OCI-LY3 (cell line): ENCODE data around the gene SSPN.
A peak's percentile ranks its signal among the peaks of the same experiment; 100 is the strongest.

Experiments
- H2AFZ ChIP-seq: fragments of 200-600, 300-600 bp; shearing (Covaris generic); 2 replicates; pipeline ENCODE4 v1.6.0; 2014; ENCODE audit warnings: antibody characterized with exemption, low read depth, low read length
- H3K27ac ChIP-seq: fragments of 200-600, 300-600 bp; sonication (generic); 2 replicates; pipeline ENCODE4 v1.5.1; 2014; ENCODE audit warnings: mild to moderate bottlenecking, low read length, moderate library complexity, mixed read lengths
- H3K27me3 ChIP-seq: fragments of 200-600, 300-600 bp; sonication (generic); 2 replicates; pipeline ENCODE4 v1.6.1; 2014; ENCODE audit warnings: low read depth, low read length, mixed read lengths
- H3K36me3 ChIP-seq: fragments of 200-600, 300-600 bp; sonication (generic); replicated peaks from 2 replicates; pipeline ENCODE3; 2014; ENCODE audit warnings: low read depth, low read length, mixed read lengths
- H3K4me1 ChIP-seq: fragments of 300-600, 200-600 bp; sonication (generic); 2 replicates; pipeline ENCODE4 v1.6.1; 2014; ENCODE audit warnings: low read length, mixed read lengths
- H3K4me2 ChIP-seq: fragments of 200-600, 300-600 bp; sonication (generic); 2 replicates; pipeline ENCODE4 v1.6.1; 2014; ENCODE audit warnings: low read length, mixed read lengths
- H3K4me3 ChIP-seq: fragments of 300-600, 200-600 bp; sonication (generic); 2 replicates; pipeline ENCODE4 v1.5.1; 2014; ENCODE audit warnings: antibody characterized with exemption, mild to moderate bottlenecking, low read length, moderate library complexity
- H3K79me2 ChIP-seq: fragments of 300-600, 200-600 bp; shearing (Covaris generic); 2 replicates; pipeline ENCODE4 v1.6.1; 2014; ENCODE audit warnings: mild to moderate bottlenecking, low read length, mixed read lengths
- H3K9ac ChIP-seq: fragments of 300-600, 200-600 bp; shearing (Covaris generic); 2 replicates; pipeline ENCODE4 v1.6.0; 2014; ENCODE audit warnings: mild to moderate bottlenecking, low read length, moderate library complexity
- H3K9me3 ChIP-seq: fragments of 200-600, 300-600 bp; shearing (Covaris generic); 2 replicates; pipeline ENCODE4 v1.6.1; 2014; ENCODE audit warnings: low read length, mixed read lengths; ENCODE audit not compliant: insufficient read depth
- H4K20me1 ChIP-seq: fragments of 200-600, 300-600 bp; sonication (generic); 2 replicates; pipeline ENCODE4 v1.6.1; 2016; ENCODE audit warnings: low read length, mixed read lengths; ENCODE audit not compliant: insufficient read depth
- EZH2phosphoT487 ChIP-seq: fragments of 200-600 bp; shearing (Covaris generic); IDR thresholded peaks from 2 replicates; pipeline ENCODE4 v1.6.1; 2018; ENCODE audit warnings: antibody characterized with exemption, mixed run types, low read depth
- TF ChIP-seq, protein P1 (sequence below): fragments of 200-600, 300-600 bp; sonication (generic); IDR thresholded peaks from 2 replicates; pipeline ENCODE4 v1.5.1; 2014; ENCODE audit warnings: antibody characterized with exemption, low read length, low read depth

SSPN gene, protein sequence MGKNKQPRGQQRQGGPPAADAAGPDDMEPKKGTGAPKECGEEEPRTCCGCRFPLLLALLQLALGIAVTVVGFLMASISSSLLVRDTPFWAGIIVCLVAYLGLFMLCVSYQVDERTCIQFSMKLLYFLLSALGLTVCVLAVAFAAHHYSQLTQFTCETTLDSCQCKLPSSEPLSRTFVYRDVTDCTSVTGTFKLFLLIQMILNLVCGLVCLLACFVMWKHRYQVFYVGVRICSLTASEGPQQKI

DNA sequence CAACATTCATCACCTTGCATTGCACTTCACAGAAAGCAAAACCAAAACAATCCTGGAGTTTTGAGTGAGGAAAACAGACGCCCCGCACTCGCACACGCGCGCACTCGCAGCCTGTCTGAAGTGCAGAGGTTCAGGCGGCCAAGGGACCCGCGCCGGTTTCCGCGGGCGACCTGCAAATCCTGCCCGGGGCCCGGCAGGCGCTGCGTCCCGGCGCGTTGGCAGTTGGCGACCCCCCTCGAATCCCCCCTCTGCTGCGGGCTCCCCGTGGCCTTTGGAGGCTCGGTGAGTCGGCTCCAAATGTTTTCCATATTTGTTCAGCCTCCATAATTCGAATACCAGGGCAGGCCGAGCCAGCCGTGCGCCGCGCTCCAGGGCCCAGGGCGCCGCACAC is at the start of gene SSPN:
TSS of gene SSPN (plus strand) at position 324 of the 391 bp plus-strand sequence. CDS start 100 bp downstream, outside the sequence.
- H2AFZ ChIP-seq = peak within 1 kb of the TSS; percentile 71
- TF ChIP-seq EZH2phosphoT487 = no peak
- TF ChIP-seq, protein P1, sequence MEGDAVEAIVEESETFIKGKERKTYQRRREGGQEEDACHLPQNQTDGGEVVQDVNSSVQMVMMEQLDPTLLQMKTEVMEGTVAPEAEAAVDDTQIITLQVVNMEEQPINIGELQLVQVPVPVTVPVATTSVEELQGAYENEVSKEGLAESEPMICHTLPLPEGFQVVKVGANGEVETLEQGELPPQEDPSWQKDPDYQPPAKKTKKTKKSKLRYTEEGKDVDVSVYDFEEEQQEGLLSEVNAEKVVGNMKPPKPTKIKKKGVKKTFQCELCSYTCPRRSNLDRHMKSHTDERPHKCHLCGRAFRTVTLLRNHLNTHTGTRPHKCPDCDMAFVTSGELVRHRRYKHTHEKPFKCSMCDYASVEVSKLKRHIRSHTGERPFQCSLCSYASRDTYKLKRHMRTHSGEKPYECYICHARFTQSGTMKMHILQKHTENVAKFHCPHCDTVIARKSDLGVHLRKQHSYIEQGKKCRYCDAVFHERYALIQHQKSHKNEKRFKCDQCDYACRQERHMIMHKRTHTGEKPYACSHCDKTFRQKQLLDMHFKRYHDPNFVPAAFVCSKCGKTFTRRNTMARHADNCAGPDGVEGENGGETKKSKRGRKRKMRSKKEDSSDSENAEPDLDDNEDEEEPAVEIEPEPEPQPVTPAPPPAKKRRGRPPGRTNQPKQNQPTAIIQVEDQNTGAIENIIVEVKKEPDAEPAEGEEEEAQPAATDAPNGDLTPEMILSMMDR = no peak
- H3K27me3 ChIP-seq = peaks cover 44% of the 10 kb centered on the region
- H3K27ac ChIP-seq = no peak within 1 kb of the TSS
- no peaks in the 10 kb centered on the region for H3K36me3 ChIP-seq
- H3K9me3 ChIP-seq = no peaks in the 10 kb centered on the region
- H4K20me1 ChIP-seq = no peaks in the 10 kb centered on the region
- peak within 1 kb of the TSS; percentile 44 for H3K9ac ChIP-seq
- H3K79me2 ChIP-seq = no peaks in the 10 kb centered on the region
- H3K4me2 ChIP-seq = peak within 1 kb of the TSS; percentile 92
- H3K4me1 ChIP-seq = no peaks in the 10 kb centered on the region
- H3K4me3 ChIP-seq = peak within 1 kb of the TSS; percentile 82

DNA sequence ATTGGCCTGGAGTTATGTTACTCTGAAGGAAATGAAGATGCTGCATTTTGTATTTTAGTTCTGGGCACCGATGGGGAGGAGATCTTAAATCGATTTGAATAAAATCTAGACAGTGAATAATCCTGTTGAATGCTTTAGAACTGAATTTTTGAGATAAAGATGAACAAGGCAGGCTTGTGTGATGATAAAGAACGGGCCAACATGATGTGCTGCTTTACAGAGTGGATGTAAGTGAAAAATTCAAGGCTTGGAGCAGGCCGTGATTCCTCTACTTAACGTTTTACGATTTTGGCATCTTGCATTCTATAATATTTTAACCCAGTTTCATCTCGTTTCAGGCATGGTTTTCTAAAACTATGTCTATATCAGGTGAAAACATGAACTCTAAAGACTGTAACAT is 47.1 kb upstream of the SSPN start:
- Histone ChIP-seq H2AFZ (no peak overlapping the region), H3K79me2 (no peaks in the 10 kb centered on the region), H3K4me2 (no peak overlapping the region), H4K20me1 (no peaks in the 10 kb centered on the region), H3K27ac (no peak overlapping the region), H3K4me1 (no peaks in the 10 kb centered on the region), H3K36me3 (no peaks in the 10 kb centered on the region), H3K4me3 (no peak overlapping the region), H3K9ac (no peak overlapping the region), H3K9me3 (no peaks in the 10 kb centered on the region), H3K27me3 (peaks cover 26% of the 10 kb centered on the region)
- TF ChIP-seq EZH2phosphoT487 = no peak
- TF ChIP-seq, protein P1 = no peak

DNA sequence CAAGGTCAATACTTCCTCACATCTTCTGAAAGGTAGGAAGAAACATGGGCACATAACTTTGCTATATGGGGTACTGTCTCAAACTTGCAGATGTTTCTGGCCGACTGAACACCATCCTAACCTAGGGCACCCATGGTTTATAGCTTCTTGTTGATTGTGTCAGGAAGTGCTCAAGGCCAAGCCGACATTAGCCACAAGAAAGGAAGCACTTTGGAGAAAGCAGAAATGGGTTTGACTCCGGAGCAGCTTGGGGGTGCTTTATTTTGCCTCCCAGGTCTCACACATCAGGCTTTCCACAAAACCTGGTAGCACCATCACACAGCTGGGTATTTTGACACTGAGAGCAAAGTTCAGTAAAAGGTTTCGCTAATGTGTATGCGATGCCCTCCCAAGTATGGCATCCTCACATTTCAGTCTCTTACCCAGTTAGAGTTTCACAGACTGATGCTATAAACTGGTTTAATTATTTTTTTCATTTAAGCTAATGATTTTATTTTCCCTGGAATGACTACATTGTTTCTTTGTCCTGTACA is 45.3 kb upstream of the SSPN start:
- TF ChIP-seq, protein P1 = no peak
- TF ChIP-seq EZH2phosphoT487 = no peak
- H3K27ac ChIP-seq = no peak overlapping the region
- H3K27me3 ChIP-seq = peaks cover 22% of the 10 kb centered on the region
- no peak overlapping the region for H3K9ac ChIP-seq
- H4K20me1 ChIP-seq = no peaks in the 10 kb centered on the region
- H3K4me2 ChIP-seq = no peak overlapping the region
- no peaks in the 10 kb centered on the region for H3K79me2 ChIP-seq
- peaks cover 6% of the 10 kb centered on the region for H3K4me1 ChIP-seq
- no peak overlapping the region for H2AFZ ChIP-seq
- H3K9me3 ChIP-seq = no peaks in the 10 kb centered on the region; the same call in 1 of the 2 replicates
- H3K4me3 ChIP-seq = no peak overlapping the region
- H3K36me3 ChIP-seq = no peaks in the 10 kb centered on the region

DNA sequence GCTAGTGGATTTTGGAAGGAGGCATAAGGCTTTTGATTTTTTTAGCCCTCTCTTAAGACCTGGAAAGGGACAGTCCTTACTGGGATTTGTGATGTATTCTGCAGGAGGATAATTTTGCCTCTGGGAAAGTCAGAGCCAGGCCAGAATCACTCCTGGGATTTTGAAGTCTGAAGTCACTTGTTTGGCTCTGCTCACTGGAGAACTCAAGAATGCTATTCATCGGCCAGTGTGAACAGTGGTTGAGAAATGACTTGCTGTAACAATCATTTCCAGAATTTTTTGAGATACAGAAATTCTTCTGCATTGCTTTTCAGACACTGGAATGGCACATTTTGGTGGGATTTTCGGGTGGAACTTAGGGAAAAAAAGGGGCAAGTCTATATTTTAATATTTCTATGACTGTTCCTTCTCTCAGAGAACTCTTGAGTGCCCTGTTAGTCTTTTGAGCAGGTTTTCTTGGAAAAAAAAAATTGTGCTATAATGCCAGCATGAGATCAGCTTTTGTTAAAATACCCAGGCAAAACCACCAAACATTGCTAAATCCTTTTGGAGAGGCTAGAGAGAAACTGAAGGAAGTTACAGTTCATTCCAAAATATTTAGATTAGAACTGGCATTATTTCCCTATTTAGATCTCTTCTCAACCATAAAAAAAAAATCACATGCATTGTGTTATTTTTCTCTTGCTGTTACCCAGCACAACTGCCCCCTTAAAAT is 44.5 kb upstream of the SSPN start:
- Histone ChIP-seq H3K4me2 (no peak overlapping the region), H3K27ac (no peak overlapping the region), H3K9me3 (no peaks in the 10 kb centered on the region; the same call in 1 of the 2 replicates), H3K4me1 (peaks cover 15% of the 10 kb centered on the region), H3K27me3 (peaks cover 22% of the 10 kb centered on the region), H4K20me1 (no peaks in the 10 kb centered on the region), H2AFZ (no peak overlapping the region), H3K36me3 (no peaks in the 10 kb centered on the region), H3K79me2 (no peaks in the 10 kb centered on the region), H3K9ac (no peak overlapping the region), H3K4me3 (no peak overlapping the region)
- TF ChIP-seq, protein P1 = no peak
- no peak for TF ChIP-seq EZH2phosphoT487
